ENCODE results near the gene ACOT11. TPM values are rescaled to one million over a fixed set of nuclear protein-coding genes. Genes with fewer than 3 reads are reported as not detected.

ACOT11 gene
- total and polyA plus RNA-seq, 10 of the 15 experiments (the other 5 are each of a cell fraction or from before 2014, with no cell fraction given), result 0.04 to 0.85 (median 0.39) TPM; not detected in 1

- SMC1A ChIA-PET (ENCODE audit: uncharacterized antibody, unreplicated experiment), result interaction anchor here (1.2 kb wide), 1 partner anchor 18 kb away, joined by 3 read pairs; the partner anchor contains the start of gene FAM151A
- peak; percentile 17 for DNase-seq (ENCODE audit: low read depth, low spot score)
Measured at GRCh38 chr1:54604572-54605370, 56.7 kb downstream of the ACOT11 start.

More at GRCh38 chr1:54604572-54605370, 56.7 kb downstream of the ACOT11 start:
- Histone ChIP-seq H3K4me3 (no peak overlapping the region), H3K36me3 (ENCODE audit: control insufficient read depth in 2 of 2, insufficient read depth in 2 of 2, low read length in 1 of 2) (no peaks in the 10 kb centered on the region), H3K79me2 (ENCODE audit: control insufficient read depth, insufficient read depth, low read length) (no peaks in the 10 kb centered on the region), H3K27me3 (replicated peaks in 1 of 2; ENCODE audit: control insufficient read depth in 2 of 2, insufficient read depth in 2 of 2, low read length in 1 of 2) (no peaks in the 10 kb centered on the region), H3K4me1 (ENCODE audit: control insufficient read depth, insufficient read depth, low read length) (no peaks in the 10 kb centered on the region), H3K9ac (ENCODE audit: control insufficient read depth, insufficient read depth, low read length) (no peak overlapping the region), H4K20me1 (ENCODE audit: control insufficient read depth, insufficient read depth) (no peaks in the 10 kb centered on the region), H2AFZ (ENCODE audit: control insufficient read depth, low read depth, low read length) (peak overlapping the region; percentile 26; the same call in 1 of the 2 replicates), H3K9me3 (replicated peaks; ENCODE audit: control insufficient read depth, insufficient read depth, low read length) (no peaks in the 10 kb centered on the region), H3K27ac (ENCODE audit: control insufficient read depth, insufficient read depth) (no peak overlapping the region), H3K4me2 (ENCODE audit: control insufficient read depth, insufficient read depth) (no peak overlapping the region)
- peak; percentile 67 for ATAC-seq
- ChIA-PET CTCF (no interaction called here), POLR2A (no interaction called here), RAD21 (ENCODE audit: unreplicated experiment) (interaction anchor here (0.7 kb wide), 1 partner anchor 18 kb away, joined by 3 read pairs; no protein-coding TSS in a partner anchor)
- BruUV-seq (replicated peaks), result no TSS peak
- intact Hi-C loops (cut with micrococcal nuclease; ENCODE audit: unreplicated experiment) (no loop called here), in situ Hi-C loops (cut with MboI) (no loop called here)
- no peak for FAIRE-seq
- TF ChIP-seq SPI1 (IDR thresholded peaks at IDR 0.05; ENCODE audit: borderline replicate concordance, insufficient read depth, low read depth, low read length), result peak; percentile 34; the same call in 1 of the 2 replicates
- TF ChIP-seq, protein P1, sequence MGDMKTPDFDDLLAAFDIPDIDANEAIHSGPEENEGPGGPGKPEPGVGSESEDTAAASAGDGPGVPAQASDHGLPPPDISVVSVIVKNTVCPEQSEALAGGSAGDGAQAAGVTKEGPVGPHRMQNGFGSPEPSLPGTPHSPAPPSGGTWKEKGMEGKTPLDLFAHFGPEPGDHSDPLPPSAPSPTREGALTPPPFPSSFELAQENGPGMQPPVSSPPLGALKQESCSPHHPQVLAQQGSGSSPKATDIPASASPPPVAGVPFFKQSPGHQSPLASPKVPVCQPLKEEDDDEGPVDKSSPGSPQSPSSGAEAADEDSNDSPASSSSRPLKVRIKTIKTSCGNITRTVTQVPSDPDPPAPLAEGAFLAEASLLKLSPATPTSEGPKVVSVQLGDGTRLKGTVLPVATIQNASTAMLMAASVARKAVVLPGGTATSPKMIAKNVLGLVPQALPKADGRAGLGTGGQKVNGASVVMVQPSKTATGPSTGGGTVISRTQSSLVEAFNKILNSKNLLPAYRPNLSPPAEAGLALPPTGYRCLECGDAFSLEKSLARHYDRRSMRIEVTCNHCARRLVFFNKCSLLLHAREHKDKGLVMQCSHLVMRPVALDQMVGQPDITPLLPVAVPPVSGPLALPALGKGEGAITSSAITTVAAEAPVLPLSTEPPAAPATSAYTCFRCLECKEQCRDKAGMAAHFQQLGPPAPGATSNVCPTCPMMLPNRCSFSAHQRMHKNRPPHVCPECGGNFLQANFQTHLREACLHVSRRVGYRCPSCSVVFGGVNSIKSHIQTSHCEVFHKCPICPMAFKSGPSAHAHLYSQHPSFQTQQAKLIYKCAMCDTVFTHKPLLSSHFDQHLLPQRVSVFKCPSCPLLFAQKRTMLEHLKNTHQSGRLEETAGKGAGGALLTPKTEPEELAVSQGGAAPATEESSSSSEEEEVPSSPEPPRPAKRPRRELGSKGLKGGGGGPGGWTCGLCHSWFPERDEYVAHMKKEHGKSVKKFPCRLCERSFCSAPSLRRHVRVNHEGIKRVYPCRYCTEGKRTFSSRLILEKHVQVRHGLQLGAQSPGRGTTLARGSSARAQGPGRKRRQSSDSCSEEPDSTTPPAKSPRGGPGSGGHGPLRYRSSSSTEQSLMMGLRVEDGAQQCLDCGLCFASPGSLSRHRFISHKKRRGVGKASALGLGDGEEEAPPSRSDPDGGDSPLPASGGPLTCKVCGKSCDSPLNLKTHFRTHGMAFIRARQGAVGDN (IDR thresholded peaks at IDR 0.05), result no peak
- 40% methylated on average over 13 of the region's 13 CpGs for WGBS (ENCODE audit: insufficient coverage, insufficient replicate concordance, low lambda C conversion rate, missing lambda C conversion rate)
